GM12878 (cell line): ENCODE data around the gene PLXNA2. TPM values are rescaled to one million over a fixed set of nuclear protein-coding genes. Genes with fewer than 3 reads are reported as not detected.

Experiments
- ATAC-seq: fragments of 200-7000 bp; cut with Tn5 transposase; 3 replicates; pipeline ENCODE4 v1.9.1; 2020; ENCODE audit warnings: mild to moderate bottlenecking, moderate library complexity
- BruUV-seq: library from RNA; stranded (reverse); fragments of 400-500 nt; replicated peaks from 2 replicates; lab custom pipeline; 2021; lab: Mats Ljungman, UMichigan
- CTCF ChIA-PET: fragments of 300-600 bp; sonication (Branson Sonifier 250); formaldehyde crosslinking; extraction: SDS; loops from one replicate; lab custom pipeline; 2021; ENCODE audit warnings: inconsistent platforms; lab: Yijun Ruan, JAX
- POLR2A ChIA-PET: fragments of 350-600 bp; formaldehyde crosslinking; extraction: SDS; loops from one replicate; lab custom pipeline; 2021; ENCODE audit warnings: inconsistent platforms; lab: Charles Lee
- RAD21 ChIA-PET: fragments of 300-600 bp; sonication (Branson Sonifier 250); formaldehyde crosslinking; loops from one replicate; lab custom pipeline; 2023; ENCODE audit warnings: antibody characterized with exemption; ENCODE audit not compliant: unreplicated experiment; lab: Charles Lee
- SMC1A ChIA-PET: fragments of 300-600 bp; sonication (Branson Sonifier 250); formaldehyde crosslinking; loops from one replicate; lab custom pipeline; 2023; ENCODE audit not compliant: unreplicated experiment, uncharacterized antibody; lab: Charles Lee
- DNase-seq: peaks from one replicate; pipeline ENCODE4 v3.0.0-alpha.2; 2011; ENCODE audit warnings: low read depth, low spot score
- FAIRE-seq: peaks from 3 replicates; lab custom pipeline; 2011; peaks lifted over from hg19 to GRCh38; lab: Jason Lieb, UNC
- H2AFZ ChIP-seq: 2 replicates; pipeline ENCODE4 v1.6.0; 2011; ENCODE audit warnings: low read depth, low read length, control low read depth; ENCODE audit not compliant: control insufficient read depth
- H3K27ac ChIP-seq: 2 replicates; pipeline ENCODE4 v1.5.1; 2011; ENCODE audit warnings: control low read depth; ENCODE audit not compliant: control insufficient read depth, insufficient read depth
- H3K27me3 ChIP-seq, 2 experiments: replicated peaks in 1 of 2; 2 replicates each; pipeline versions ENCODE4 v1.6.0 to v1.6.1; 2011; ENCODE audit warnings: low read length in 1 of 2; ENCODE audit not compliant: control insufficient read depth in 2 of 2, insufficient read depth in 2 of 2
- H3K36me3 ChIP-seq, 2 experiments: 2 replicates each; pipeline ENCODE4 v1.5.1; 2011; ENCODE audit warnings: low read length in 1 of 2; ENCODE audit not compliant: control insufficient read depth in 2 of 2, insufficient read depth in 2 of 2
- H3K4me1 ChIP-seq: 2 replicates; pipeline ENCODE4 v1.6.1; 2011; ENCODE audit warnings: mild to moderate bottlenecking, low read length, moderate library complexity, mixed read lengths; ENCODE audit not compliant: control insufficient read depth, insufficient read depth
- H3K4me2 ChIP-seq: 2 replicates; pipeline ENCODE4 v1.6.0; 2011; ENCODE audit warnings: control low read depth; ENCODE audit not compliant: control insufficient read depth, insufficient read depth
- H3K4me3 ChIP-seq: fragments of 200-600 bp; sonication (generic); 2 replicates; pipeline ENCODE4 v1.5.1; 2016
- H3K79me2 ChIP-seq: 2 replicates; pipeline ENCODE4 v1.6.0; 2011; ENCODE audit warnings: low read length; ENCODE audit not compliant: control insufficient read depth, insufficient read depth
- H3K9ac ChIP-seq: 2 replicates; pipeline ENCODE4 v1.8.0; 2011; ENCODE audit warnings: low read length, control low read depth, mixed read lengths; ENCODE audit not compliant: control insufficient read depth, insufficient read depth
- H3K9me3 ChIP-seq: replicated peaks from 3 replicates; pipeline ENCODE4 v1.5.1; 2011; ENCODE audit warnings: mild to moderate bottlenecking, low read length; ENCODE audit not compliant: control insufficient read depth, insufficient read depth
- H4K20me1 ChIP-seq: 2 replicates; pipeline ENCODE4 v1.6.0; 2011; ENCODE audit not compliant: control insufficient read depth, insufficient read depth
- NBN ChIP-seq: fragments of 450-650 bp; IDR thresholded peaks from 2 replicates; pipeline ENCODE4 v1.6.1; 2016
- SMAD1 ChIP-seq: fragments of 450-650 bp; IDR thresholded peaks from 2 replicates; pipeline ENCODE4 v1.6.1; 2018; ENCODE audit warnings: mild to moderate bottlenecking, low read depth; ENCODE audit not compliant: partially characterized antibody
- WRNIP1 ChIP-seq: IDR thresholded peaks from 2 replicates; pipeline ENCODE4 v1.6.1; 2011; ENCODE audit warnings: low read depth, low read length, improper control_type of control experiment, borderline replicate concordance
- YY1 ChIP-seq: IDR thresholded peaks from 2 replicates; pipeline ENCODE4 v1.6.1; 2011; ENCODE audit warnings: low read depth, mild to moderate bottlenecking, low read length
- ZBTB11 ChIP-seq: fragments of 450-650 bp; formaldehyde crosslinking; IDR thresholded peaks from 2 replicates; pipeline ENCODE4 v1.5.0; 2022; ENCODE audit warnings: mild to moderate bottlenecking, missing genetic modification characterization
- ZNF217 ChIP-seq: fragments of 450-650 bp; IDR thresholded peaks from 2 replicates; pipeline ENCODE4 v1.6.1; 2017; ENCODE audit warnings: antibody characterized with exemption, mild to moderate bottlenecking
- ZZZ3 ChIP-seq: IDR thresholded peaks from 2 replicates; pipeline ENCODE4 v1.6.1; 2011; ENCODE audit warnings: low read depth; ENCODE audit not compliant: control insufficient read depth, insufficient read length
- WGBS: methylation state at CpG from one replicate; pipeline ENCODE4 v1.1.6; 2016; ENCODE audit warnings: low lambda C conversion rate; ENCODE audit not compliant: insufficient replicate concordance, insufficient coverage; ENCODE audit errors: missing lambda C conversion rate; 5-methylcytosine and 5-hydroxymethylcytosine counted together
- in situ Hi-C: fragments of 300-500 bp; cut with MboI; formaldehyde crosslinking; loops from 9 replicates; pipeline ENCODE4 v1.14.3; 2018; ENCODE audit warnings: mixed read lengths
- intact Hi-C: fragments of 100-400 bp; cut with micrococcal nuclease; formaldehyde crosslinking; loops from one replicate; pipeline ENCODE4 v1.14.2; 2022; ENCODE audit not compliant: unreplicated experiment
- polyA plus RNA-seq, 11 experiments: library from polyadenylated mRNA; depleted of rRNA in 4 of 11; unstranded in 6 of 11; stranded (reverse) in 5 of 11; fragments of >200 nt; fragmentation: Nextera tagmentation in 4 of 11; fragmentation: Illumina TruSeq in 1 of 11; extraction: Ambion mirVana in 4 of 11; extraction: Trizol in 1 of 11; gene quantifications; 1 replicate in 1 of 11; 2 replicates in 10 of 11; pipeline versions ENCODE4 v1.2.1 to v1.2.3, GENCODE V29; 2011 to 2016; ENCODE audit warnings: inconsistent platforms in 2 of 11, missing spikeins in 2 of 11, low read depth in 1 of 11
- total RNA-seq, 4 experiments: library from RNA; depleted of rRNA in 3 of 4; stranded (reverse); fragments of >200 nt in 3 of 4; fragmentation: Illumina TruSeq in 1 of 4; extraction: Trizol in 1 of 4; gene quantifications; 2 replicates each; pipeline versions ENCODE4 v1.2.1 to v1.2.3, GENCODE V29; 2013 to 2021
- TF ChIP-seq, protein P1 (sequence below): IDR thresholded peaks from 2 replicates; pipeline ENCODE4 v1.6.1; 2012; ENCODE audit warnings: improper control_type of control experiment, low read depth, low read length; ENCODE audit not compliant: insufficient replicate concordance

Gene PLXNA2
- total and polyA plus RNA-seq, 10 of the 15 experiments (the other 5 are each of a cell fraction or from before 2014, with no cell fraction given), result under 0.01 to 0.08 (median 0.07) TPM; not detected in 4

- WGBS, result 37% methylated on average over 22 of the region's 22 CpGs
- DNase-seq (no peak), ATAC-seq (no peak), FAIRE-seq (no peak)
- TF ChIP-seq, protein P1, sequence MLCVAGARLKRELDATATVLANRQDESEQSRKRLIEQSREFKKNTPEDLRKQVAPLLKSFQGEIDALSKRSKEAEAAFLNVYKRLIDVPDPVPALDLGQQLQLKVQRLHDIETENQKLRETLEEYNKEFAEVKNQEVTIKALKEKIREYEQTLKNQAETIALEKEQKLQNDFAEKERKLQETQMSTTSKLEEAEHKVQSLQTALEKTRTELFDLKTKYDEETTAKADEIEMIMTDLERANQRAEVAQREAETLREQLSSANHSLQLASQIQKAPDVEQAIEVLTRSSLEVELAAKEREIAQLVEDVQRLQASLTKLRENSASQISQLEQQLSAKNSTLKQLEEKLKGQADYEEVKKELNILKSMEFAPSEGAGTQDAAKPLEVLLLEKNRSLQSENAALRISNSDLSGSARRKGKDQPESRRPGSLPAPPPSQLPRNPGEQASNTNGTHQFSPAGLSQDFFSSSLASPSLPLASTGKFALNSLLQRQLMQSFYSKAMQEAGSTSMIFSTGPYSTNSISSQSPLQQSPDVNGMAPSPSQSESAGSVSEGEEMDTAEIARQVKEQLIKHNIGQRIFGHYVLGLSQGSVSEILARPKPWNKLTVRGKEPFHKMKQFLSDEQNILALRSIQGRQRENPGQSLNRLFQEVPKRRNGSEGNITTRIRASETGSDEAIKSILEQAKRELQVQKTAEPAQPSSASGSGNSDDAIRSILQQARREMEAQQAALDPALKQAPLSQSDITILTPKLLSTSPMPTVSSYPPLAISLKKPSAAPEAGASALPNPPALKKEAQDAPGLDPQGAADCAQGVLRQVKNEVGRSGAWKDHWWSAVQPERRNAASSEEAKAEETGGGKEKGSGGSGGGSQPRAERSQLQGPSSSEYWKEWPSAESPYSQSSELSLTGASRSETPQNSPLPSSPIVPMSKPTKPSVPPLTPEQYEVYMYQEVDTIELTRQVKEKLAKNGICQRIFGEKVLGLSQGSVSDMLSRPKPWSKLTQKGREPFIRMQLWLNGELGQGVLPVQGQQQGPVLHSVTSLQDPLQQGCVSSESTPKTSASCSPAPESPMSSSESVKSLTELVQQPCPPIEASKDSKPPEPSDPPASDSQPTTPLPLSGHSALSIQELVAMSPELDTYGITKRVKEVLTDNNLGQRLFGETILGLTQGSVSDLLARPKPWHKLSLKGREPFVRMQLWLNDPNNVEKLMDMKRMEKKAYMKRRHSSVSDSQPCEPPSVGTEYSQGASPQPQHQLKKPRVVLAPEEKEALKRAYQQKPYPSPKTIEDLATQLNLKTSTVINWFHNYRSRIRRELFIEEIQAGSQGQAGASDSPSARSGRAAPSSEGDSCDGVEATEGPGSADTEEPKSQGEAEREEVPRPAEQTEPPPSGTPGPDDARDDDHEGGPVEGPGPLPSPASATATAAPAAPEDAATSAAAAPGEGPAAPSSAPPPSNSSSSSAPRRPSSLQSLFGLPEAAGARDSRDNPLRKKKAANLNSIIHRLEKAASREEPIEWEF, result no peak
- no peak for TF ChIP-seq ZBTB11 (CRISPR knock-in tag)
- no peak for TF ChIP-seq ZZZ3
- no peak for TF ChIP-seq WRNIP1
- no peak for TF ChIP-seq YY1
- TF ChIP-seq NBN, result no peak
- no peak for TF ChIP-seq ZNF217
- no peak for TF ChIP-seq SMAD1
- ChIA-PET RAD21 (no interaction called here), POLR2A (no interaction called here), SMC1A (no interaction called here), CTCF (interaction anchor here (1.5 kb wide), 1 partner anchor 206 kb away, joined by 3 read pairs; no protein-coding TSS in a partner anchor)
- no peak overlapping the region for H3K9ac ChIP-seq
- no peak overlapping the region for H3K27ac ChIP-seq
- no peak overlapping the region for H3K4me2 ChIP-seq
- no peak overlapping the region for H3K4me3 ChIP-seq
- H3K4me1 ChIP-seq, result no peaks in the 10 kb centered on the region
- peaks cover 0 to 2% of the 10 kb centered on the region in 2 experiments; a peak in 3 of 4 replicates for H3K27me3 ChIP-seq
- in situ Hi-C loops, result no loop called here
- H4K20me1 ChIP-seq, result no peaks in the 10 kb centered on the region
- no TSS peak for BruUV-seq
- no peak overlapping the region for H2AFZ ChIP-seq
- no peaks in the 10 kb centered on the region for H3K36me3 ChIP-seq
- no peaks in the 10 kb centered on the region for H3K9me3 ChIP-seq
- no peaks in the 10 kb centered on the region for H3K79me2 ChIP-seq
- intact Hi-C loops, result no loop called here
Measured at GRCh38 chr1:208039536-208040332, 204.4 kb downstream of the PLXNA2 start.
